K562 (cell line): ENCODE measurements around the gene CNTROB. TPM values are rescaled to one million over a fixed set of nuclear protein-coding genes. Genes with fewer than 3 reads are reported as not detected.

ENCODE experiments used
- ATAC-seq: fragments of 200-7000 bp; cut with Tn5 transposase; 3 replicates; pipeline ENCODE4 v1.9.1; 2020; ENCODE audit warnings: moderate library complexity
- BruUV-seq: library from RNA; stranded (reverse); fragments of 400-500 nt; replicated peaks from 2 replicates; lab custom pipeline; 2021; lab: Mats Ljungman, UMichigan
- CTCF ChIA-PET: fragments of 300-600 bp; formaldehyde crosslinking; extraction: SDS; loops from one replicate; lab custom pipeline; 2021; ENCODE audit warnings: low intra/inter-chr PET ratio; lab: Yijun Ruan, JAX
- POLR2A ChIA-PET: fragments of 300-600, 350-650 bp; sonication (Branson Sonifier 250); formaldehyde crosslinking; extraction: SDS; loops from one replicate; lab custom pipeline; 2021; ENCODE audit warnings: antibody characterized with exemption, inconsistent platforms; lab: Yijun Ruan, JAX
- DNase-seq, 4 experiments: peaks; one replicate each; pipeline versions ENCODE4 v3.0.0 to v3.0.0-alpha.2; 2011 to 2018; ENCODE audit warnings: low spot score in 3 of 4, mixed read lengths in 3 of 4; ENCODE audit errors: extremely low read depth in 1 of 4
- FAIRE-seq: peaks from 2 replicates; lab custom pipeline; 2011; peaks lifted over from hg19 to GRCh38; lab: Jason Lieb, UNC
- H2AFZ ChIP-seq: 2 replicates; pipeline ENCODE4 v1.6.0; 2011; ENCODE audit warnings: low read depth, low read length, control low read depth, inconsistent platforms
- H3K27ac ChIP-seq: fragments of 200-600 bp; 3 replicates; pipeline ENCODE4 v1.8.0; 2011; ENCODE audit warnings: low read depth, mild to moderate bottlenecking, control low read depth, inconsistent platforms, low read length, moderate library complexity, mixed read lengths; ENCODE audit errors: extremely low read depth
- H3K27me3 ChIP-seq, 2 experiments: fragments of 300-600 bp in 1 of 2; 2 replicates in 1 of 2; 3 replicates in 1 of 2; pipeline versions ENCODE4 v1.6.0 to v1.8.0; 2011; ENCODE audit warnings: inconsistent platforms in 2 of 2, low read length in 2 of 2, mild to moderate bottlenecking in 1 of 2, mixed read lengths in 1 of 2, moderate library complexity in 1 of 2; ENCODE audit not compliant: control insufficient read depth in 2 of 2, insufficient read depth in 2 of 2
- H3K36me3 ChIP-seq: fragments of 300-600 bp; 3 replicates; pipeline ENCODE4 v1.8.0; 2011; ENCODE audit warnings: mild to moderate bottlenecking, low read length, inconsistent platforms; ENCODE audit not compliant: control insufficient read depth, insufficient read depth
- H3K4me1 ChIP-seq, 2 experiments: fragments of 200-600 bp in 1 of 2; replicated peaks in 1 of 2; 2 replicates in 1 of 2; 3 replicates in 1 of 2; pipeline versions ENCODE4 v1.5.1 to v1.8.0; 2011; ENCODE audit warnings: inconsistent platforms in 2 of 2, low read length in 2 of 2, mild to moderate bottlenecking in 1 of 2, mixed read lengths in 1 of 2, moderate library complexity in 1 of 2; ENCODE audit not compliant: control insufficient read depth in 2 of 2, insufficient read depth in 2 of 2
- H3K4me2 ChIP-seq: 2 replicates; pipeline ENCODE4 v1.6.1; 2011; ENCODE audit warnings: low read length, control low read depth, inconsistent platforms, mixed read lengths; ENCODE audit not compliant: insufficient read depth
- H3K4me3 ChIP-seq: fragments of 200-600 bp; sonication (generic), shearing (Covaris generic); 2 replicates; pipeline ENCODE4 v1.5.1; 2016; ENCODE audit warnings: control low read depth, inconsistent platforms
- H3K79me2 ChIP-seq: fragments of 200-600 bp; 3 replicates; pipeline ENCODE4 v1.8.0; 2011; ENCODE audit warnings: low read length, inconsistent platforms; ENCODE audit not compliant: control insufficient read depth, insufficient read depth
- H3K9ac ChIP-seq, 2 experiments: 2 replicates each; pipeline versions ENCODE4 v1.6.0 to v1.6.1; 2011; ENCODE audit warnings: low read depth in 2 of 2, low read length in 2 of 2, control low read depth in 1 of 2, inconsistent platforms in 1 of 2, mild to moderate bottlenecking in 1 of 2, mixed read lengths in 1 of 2; ENCODE audit not compliant: insufficient read depth in 1 of 2
- H3K9me1 ChIP-seq: one replicate; pipeline ENCODE4 v1.6.0; 2011; ENCODE audit warnings: inconsistent platforms, mild to moderate bottlenecking, low read length, moderate library complexity; ENCODE audit not compliant: control insufficient read depth, insufficient read depth
- H3K9me3 ChIP-seq: replicated peaks from 2 replicates; pipeline ENCODE4 v1.5.1; 2011; ENCODE audit warnings: low read depth, low read length, inconsistent platforms; ENCODE audit not compliant: control insufficient read depth, insufficient read depth
- H4K20me1 ChIP-seq: replicated peaks from 2 replicates; pipeline ENCODE4 v1.6.1; 2011; ENCODE audit warnings: low read length, inconsistent platforms, mixed read lengths; ENCODE audit not compliant: control insufficient read depth, insufficient read depth
- C11orf30 ChIP-seq: fragments of 450-650 bp; IDR thresholded peaks from 2 replicates; pipeline ENCODE4 v1.6.1; 2016; ENCODE audit warnings: low read depth, mild to moderate bottlenecking
- HEY1 ChIP-seq: fragments of 250-450 bp; sonication (Bioruptor Pico); IDR thresholded peaks from 2 replicates; pipeline ENCODE4 v1.5.0; 2020; ENCODE audit warnings: mild to moderate bottlenecking, moderate library complexity, borderline replicate concordance
- MAFF ChIP-seq: IDR thresholded peaks from 2 replicates; pipeline ENCODE4 v1.6.1; 2012; ENCODE audit warnings: low read length, improper control_type of control experiment
- SRSF3 ChIP-seq: fragments of 200-400 bp; formaldehyde crosslinking; IDR thresholded peaks from 2 replicates; pipeline ENCODE4 v1.6.1; 2016; ENCODE audit warnings: mild to moderate bottlenecking, low read length, moderate library complexity; ENCODE audit not compliant: insufficient read depth
- ZNF316 ChIP-seq: fragments of 450-650 bp; IDR thresholded peaks from 2 replicates; pipeline ENCODE4 v1.6.1; 2016
- WGBS: fragments of 100-300 bp; shearing (Covaris generic); methylation state at CpG from one replicate; pipeline ENCODE4 v1.1.6; 2016; ENCODE audit warnings: low coverage, mixed read lengths; ENCODE audit not compliant: insufficient coverage; ENCODE audit errors: missing lambda C conversion rate; 5-methylcytosine and 5-hydroxymethylcytosine counted together
- in situ Hi-C: fragments of 300-500 bp; cut with MboI; formaldehyde crosslinking; loops from 4 replicates; pipeline ENCODE4 v1.15.0; 2018; ENCODE audit warnings: inconsistent platforms, mixed read lengths
- intact Hi-C: fragments of 100-400 bp; cut with micrococcal nuclease; formaldehyde crosslinking; loops from 2 replicates; pipeline ENCODE4 v1.14.2; 2022
- polyA plus RNA-seq, 8 experiments: library from polyadenylated mRNA; depleted of rRNA in 4 of 8; stranded (reverse) in 5 of 8; unstranded in 3 of 8; fragments of >200 nt; fragmentation: Nextera tagmentation in 2 of 8; fragmentation: Illumina TruSeq in 1 of 8; extraction: Ambion mirVana in 2 of 8; extraction: Trizol in 1 of 8; gene quantifications; 2 replicates each; pipeline versions ENCODE4 v1.2.1 to v1.2.3, GENCODE V29; 2011 to 2014; ENCODE audit warnings: inconsistent platforms in 1 of 8, missing spikeins in 1 of 8
- total RNA-seq, 7 experiments: library from RNA; depleted of rRNA in 6 of 7; stranded (reverse); fragments of >200 nt in 6 of 7; fragmentation: Illumina TruSeq in 2 of 7; extraction: Trizol in 2 of 7; gene quantifications; 2 replicates each; pipeline versions ENCODE4 v1.2.1 to v1.2.3, GENCODE V29; 2011 to 2021; ENCODE audit warnings: low replicate concordance in 1 of 7

The CNTROB gene
- total and polyA plus RNA-seq, 9 of the 15 experiments (the other 6 are each of a cell fraction or from before 2014, with no cell fraction given), result 1.9 to 33.3 (median 23.0) TPM

- no peak overlapping the region for H3K27ac ChIP-seq
- FAIRE-seq (no peak), DNase-seq (no peak)
- BruUV-seq, result no TSS peak
- H3K27me3 ChIP-seq, result peaks cover 0 to 5% of the 10 kb centered on the region in 2 experiments; a peak in 1 of 5 replicates
- in situ Hi-C loops, result no loop called here
- TF ChIP-seq HEY1 (CRISPR knock-in tag) (no peak), MAFF (peak; percentile 11; the same call in 1 of the 2 replicates), SRSF3 (no peak), ZNF316 (peak; percentile 59), C11orf30 (0 out of 2 replicates have a peak, but pooled peaks have one; percentile 19)
- TF ChIP-seq, all 486 proteins: peak for 3
- ChIA-PET POLR2A (no interaction called here), CTCF (no interaction called here)
- Histone ChIP-seq H3K79me2 (no peaks in the 10 kb centered on the region), H3K4me3 (no peak overlapping the region), H3K36me3 (no peaks in the 10 kb centered on the region), H4K20me1 (no peaks in the 10 kb centered on the region), H3K9me1 (no peaks in the 10 kb centered on the region), H3K9ac (no peak overlapping the region), H3K4me1 (no peaks in the 10 kb centered on the region; a peak in 1 of 5 replicates), H3K9me3 (no peaks in the 10 kb centered on the region), H3K4me2 (no peak overlapping the region), H2AFZ (no peak overlapping the region)
- WGBS, result 52% methylated on average over 7 of the region's 11 CpGs
- intact Hi-C loops, result no loop called here
- no peak for ATAC-seq
Observed at GRCh38 chr17:7956228-7956965, 24.4 kb downstream of the CNTROB start.
